Measurements from ENCODE around the gene C14orf93.

DNA sequence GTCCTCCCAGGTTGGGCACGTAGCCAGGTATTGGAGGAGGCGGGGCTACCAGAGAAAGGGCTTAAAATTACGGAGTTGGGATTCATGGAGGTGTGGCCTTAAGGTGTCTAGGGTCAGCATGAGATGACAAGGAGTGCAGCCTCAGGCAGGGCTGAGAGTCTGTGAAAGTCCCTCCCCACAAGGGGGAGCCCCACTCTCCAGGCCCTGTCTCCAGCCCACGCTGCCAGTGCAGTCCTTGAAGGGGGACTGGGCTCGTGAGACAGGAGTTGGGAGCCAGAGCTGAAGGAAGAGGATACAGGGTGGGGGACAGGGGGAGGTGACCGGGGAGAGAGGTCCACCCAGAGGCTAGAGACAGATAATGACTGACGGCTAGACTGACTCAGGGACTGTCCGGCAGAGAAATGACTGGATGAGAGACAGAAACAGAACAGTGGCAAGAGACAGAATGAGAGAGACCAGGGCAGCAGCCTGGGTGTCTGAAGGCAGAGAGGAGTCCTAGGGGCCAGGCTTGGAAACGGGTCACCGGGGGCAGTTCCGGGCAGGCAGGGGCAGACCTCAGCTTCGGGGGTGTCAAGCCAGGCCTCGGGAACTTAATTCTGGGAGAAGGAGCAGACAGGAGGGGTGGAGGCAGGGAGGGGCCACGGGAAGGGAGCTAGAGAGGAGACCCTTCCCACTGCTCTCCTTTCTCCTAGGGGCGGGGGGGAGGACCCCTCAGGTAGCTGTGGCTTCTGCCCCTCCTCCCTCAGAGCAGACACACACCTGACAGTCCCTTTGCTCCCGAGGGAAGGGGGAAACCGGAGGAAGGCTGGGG is 46.4 kb upstream of the C14orf93 start:
- TF ChIP-seq, protein P1, sequence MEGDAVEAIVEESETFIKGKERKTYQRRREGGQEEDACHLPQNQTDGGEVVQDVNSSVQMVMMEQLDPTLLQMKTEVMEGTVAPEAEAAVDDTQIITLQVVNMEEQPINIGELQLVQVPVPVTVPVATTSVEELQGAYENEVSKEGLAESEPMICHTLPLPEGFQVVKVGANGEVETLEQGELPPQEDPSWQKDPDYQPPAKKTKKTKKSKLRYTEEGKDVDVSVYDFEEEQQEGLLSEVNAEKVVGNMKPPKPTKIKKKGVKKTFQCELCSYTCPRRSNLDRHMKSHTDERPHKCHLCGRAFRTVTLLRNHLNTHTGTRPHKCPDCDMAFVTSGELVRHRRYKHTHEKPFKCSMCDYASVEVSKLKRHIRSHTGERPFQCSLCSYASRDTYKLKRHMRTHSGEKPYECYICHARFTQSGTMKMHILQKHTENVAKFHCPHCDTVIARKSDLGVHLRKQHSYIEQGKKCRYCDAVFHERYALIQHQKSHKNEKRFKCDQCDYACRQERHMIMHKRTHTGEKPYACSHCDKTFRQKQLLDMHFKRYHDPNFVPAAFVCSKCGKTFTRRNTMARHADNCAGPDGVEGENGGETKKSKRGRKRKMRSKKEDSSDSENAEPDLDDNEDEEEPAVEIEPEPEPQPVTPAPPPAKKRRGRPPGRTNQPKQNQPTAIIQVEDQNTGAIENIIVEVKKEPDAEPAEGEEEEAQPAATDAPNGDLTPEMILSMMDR (IDR thresholded peaks at IDR 0.05; ENCODE audit: low read depth, low read length, poor library complexity, severe bottlenecking), result peak; percentile 90
- TF ChIP-seq EZH2phosphoT487 (IDR thresholded peaks at IDR 0.05; ENCODE audit: borderline replicate concordance, low read length), result no peak
